H1 (cell line): ENCODE data around the gene MYH10. TPM values are rescaled to one million over a fixed set of nuclear protein-coding genes. Genes with fewer than 3 reads are reported as not detected.

Experiments used
- CTCF ChIA-PET: fragments of 300-600 bp; sonication (Branson Sonifier 250); formaldehyde crosslinking; loops from one replicate; lab custom pipeline; 2021; ENCODE audit not compliant: partially characterized antibody; lab: Charles Lee
- POLR2A ChIA-PET: fragments of 300-600 bp; sonication (Branson Sonifier 250); formaldehyde crosslinking; loops from one replicate; lab custom pipeline; 2021; ENCODE audit warnings: inconsistent platforms; ENCODE audit not compliant: partially characterized antibody; lab: Charles Lee
- DNase-seq, 2 experiments: peaks; one replicate each; pipeline versions ENCODE4 v3.0.0 to v3.0.0-alpha.2; 2010 to 2022; ENCODE audit warnings: low spot score in 2 of 2, low read depth in 1 of 2, mixed read lengths in 1 of 2
- FAIRE-seq: peaks from 2 replicates; lab custom pipeline; 2011; peaks lifted over from hg19 to GRCh38; lab: Jason Lieb, UNC
- H2AFZ ChIP-seq: 2 replicates; pipeline ENCODE4 v1.8.1; 2012; ENCODE audit warnings: low read length, inconsistent platforms
- H2AK5ac ChIP-seq: 2 replicates; pipeline ENCODE4 v1.6.1; 2013; ENCODE audit warnings: low read depth, low read length
- H2BK120ac ChIP-seq: replicated peaks from 2 replicates; pipeline ENCODE3; 2013; ENCODE audit warnings: low read depth, low read length, inconsistent platforms
- H2BK12ac ChIP-seq: 2 replicates; pipeline ENCODE4 v1.6.1; 2013; ENCODE audit warnings: low read depth, low read length
- H2BK15ac ChIP-seq: 2 replicates; pipeline ENCODE4 v1.6.1; 2013; ENCODE audit warnings: low read length
- H2BK20ac ChIP-seq: 2 replicates; pipeline ENCODE4 v1.6.1; 2013; ENCODE audit warnings: low read length
- H2BK5ac ChIP-seq: 2 replicates; pipeline ENCODE4 v1.6.1; 2013; ENCODE audit warnings: low read depth, low read length
- H3K14ac ChIP-seq: 2 replicates; pipeline ENCODE4 v1.6.1; 2013; ENCODE audit warnings: inconsistent platforms; ENCODE audit not compliant: insufficient read length
- H3K18ac ChIP-seq: 2 replicates; pipeline ENCODE4 v1.6.1; 2013; ENCODE audit warnings: low read length; ENCODE audit errors: extremely low read depth
- H3K23ac ChIP-seq: 2 replicates; pipeline ENCODE4 v1.6.1; 2013; ENCODE audit warnings: inconsistent platforms; ENCODE audit not compliant: insufficient read length
- H3K23me2 ChIP-seq: 2 replicates; pipeline ENCODE4 v1.6.1; 2013; ENCODE audit warnings: low read depth, low read length
- H3K27ac ChIP-seq: 2 replicates; pipeline ENCODE4 v1.6.1; 2011; ENCODE audit warnings: low read depth, low read length, inconsistent platforms
- H3K27me3 ChIP-seq, 4 experiments: replicated peaks in 1 of 4; 1 replicate in 1 of 4; 2 replicates in 3 of 4; pipeline versions ENCODE4 v1.6.1 to v1.8.1; 2011 to 2013; ENCODE audit warnings: low read length in 3 of 4, mild to moderate bottlenecking in 3 of 4, inconsistent platforms in 2 of 4, mixed read lengths in 2 of 4, moderate library complexity in 1 of 4; ENCODE audit not compliant: control insufficient read depth in 3 of 4, insufficient read depth in 3 of 4; ENCODE audit errors: extremely low read depth in 1 of 4
- H3K36me3 ChIP-seq, 4 experiments: 2 replicates each; pipeline versions ENCODE4 v1.6.1 to v1.8.1; 2011 to 2013; ENCODE audit warnings: mild to moderate bottlenecking in 4 of 4, low read length in 3 of 4, moderate library complexity in 2 of 4, control low read depth in 1 of 4, inconsistent platforms in 1 of 4; ENCODE audit not compliant: insufficient read depth in 4 of 4, control insufficient read depth in 2 of 4
- H3K4ac ChIP-seq: replicated peaks from 2 replicates; pipeline ENCODE3; 2013; ENCODE audit warnings: low read length, low read depth, mixed read lengths, inconsistent platforms; ENCODE audit not compliant: insufficient read length
- H3K4me1 ChIP-seq, 4 experiments: replicated peaks in 1 of 4; 1 replicate in 1 of 4; 2 replicates in 3 of 4; pipeline versions ENCODE4 v1.6.1 to v1.8.1; 2011 to 2013; ENCODE audit warnings: low read length in 3 of 4, inconsistent platforms in 2 of 4, mixed read lengths in 1 of 4; ENCODE audit not compliant: insufficient read depth in 4 of 4, control insufficient read depth in 3 of 4
- H3K4me2 ChIP-seq, 2 experiments: 2 replicates each; pipeline versions ENCODE4 v1.6.1 to v1.8.1; 2011 to 2013; ENCODE audit warnings: low read depth in 2 of 2, low read length in 2 of 2, control low read depth in 1 of 2, inconsistent platforms in 1 of 2, mild to moderate bottlenecking in 1 of 2; ENCODE audit not compliant: insufficient read depth in 1 of 2
- H3K4me3 ChIP-seq, 4 experiments: fragments of 200-600, 300-600 bp in 1 of 4; sonication (generic), shearing (Covaris generic), sonication (Bioruptor Twin) in 1 of 4; 2 replicates each; pipeline versions ENCODE4 v1.5.1 to v1.8.1; 2011 to 2016; ENCODE audit warnings: low read length in 4 of 4, low read depth in 3 of 4, control low read depth in 2 of 4, inconsistent platforms in 2 of 4, mild to moderate bottlenecking in 2 of 4, mixed read lengths in 1 of 4, moderate library complexity in 1 of 4; ENCODE audit not compliant: insufficient read depth in 2 of 4; ENCODE audit errors: extremely low read depth in 1 of 4
- H3K56ac ChIP-seq: replicated peaks from 2 replicates; pipeline ENCODE3; 2013; ENCODE audit warnings: low read depth, mild to moderate bottlenecking, mixed read lengths, low read length, inconsistent platforms; ENCODE audit not compliant: insufficient read length
- H3K79me1 ChIP-seq: 2 replicates; pipeline ENCODE4 v1.6.1; 2013; ENCODE audit warnings: low read depth, low read length, control low read depth
- H3K79me2 ChIP-seq, 2 experiments: 2 replicates each; pipeline versions ENCODE4 v1.6.1 to v1.8.1; 2012 to 2013; ENCODE audit warnings: low read length in 2 of 2, mild to moderate bottlenecking in 2 of 2, inconsistent platforms in 1 of 2; ENCODE audit not compliant: insufficient read depth in 2 of 2, control insufficient read depth in 1 of 2
- H3K9ac ChIP-seq, 4 experiments: replicated peaks in 1 of 4; 1 replicate in 1 of 4; 2 replicates in 3 of 4; pipeline versions ENCODE4 v1.6.1 to v1.8.1; 2011 to 2013; ENCODE audit warnings: low read depth in 3 of 4, low read length in 3 of 4, control low read depth in 2 of 4, mild to moderate bottlenecking in 2 of 4, moderate library complexity in 2 of 4, inconsistent platforms in 1 of 4; ENCODE audit errors: extremely low read depth in 1 of 4
- H3K9me3 ChIP-seq, 2 experiments: 2 replicates each; pipeline versions ENCODE4 v1.6.1 to v1.8.1; 2012 to 2013; ENCODE audit warnings: mild to moderate bottlenecking in 2 of 2, moderate library complexity in 2 of 2, control low read depth in 1 of 2, inconsistent platforms in 1 of 2, low read depth in 1 of 2, low read length in 1 of 2, mixed read lengths in 1 of 2; ENCODE audit not compliant: insufficient read depth in 2 of 2
- H4K20me1 ChIP-seq, 2 experiments: replicated peaks in 1 of 2; 2 replicates each; pipeline versions ENCODE3 to v1.8.1; 2011 to 2013; ENCODE audit warnings: inconsistent platforms in 2 of 2, low read length in 2 of 2, mild to moderate bottlenecking in 1 of 2; ENCODE audit not compliant: insufficient read depth in 2 of 2, control insufficient read depth in 1 of 2
- H4K5ac ChIP-seq: 2 replicates; pipeline ENCODE4 v1.6.1; 2013; ENCODE audit warnings: low read length, low read depth, mixed read lengths, inconsistent platforms; ENCODE audit not compliant: insufficient read length
- H4K8ac ChIP-seq: 2 replicates; pipeline ENCODE4 v1.8.0; 2013; ENCODE audit warnings: mild to moderate bottlenecking, moderate library complexity, low read length, inconsistent platforms; ENCODE audit not compliant: insufficient read depth; ENCODE audit errors: extremely low read depth
- H4K91ac ChIP-seq: replicated peaks from 2 replicates; pipeline ENCODE3; 2013; ENCODE audit warnings: low read length, mixed read lengths, inconsistent platforms; ENCODE audit not compliant: insufficient read length
- PHF8 ChIP-seq: fragments of 200-600 bp; sonication (generic); conservative IDR thresholded peaks from 2 replicates; pipeline ENCODE4 v1.7.1; 2012; ENCODE audit warnings: low read depth, mild to moderate bottlenecking, inconsistent platforms, low read length, moderate library complexity
- POLR2AphosphoS5 ChIP-seq: IDR thresholded peaks from 2 replicates; pipeline ENCODE4 v1.6.1; 2011; ENCODE audit warnings: low read depth, low read length
- SP2 ChIP-seq: IDR thresholded peaks from 2 replicates; pipeline ENCODE4 v1.6.1; 2012; ENCODE audit warnings: mild to moderate bottlenecking, low read length, inconsistent platforms
- WGBS, 2 experiments: shearing (Covaris generic) in 1 of 2; methylation state at CpG; one replicate each; pipeline versions ENCODE4 v1.1.6 to v1.1.7; 2013 to 2015; ENCODE audit warnings: low lambda C conversion rate in 2 of 2, mixed read lengths in 2 of 2, inconsistent platforms in 1 of 2, low coverage in 1 of 2, missing lambda C conversion rate in 1 of 2; ENCODE audit not compliant: insufficient replicate concordance in 2 of 2, insufficient coverage in 1 of 2, insufficient read length in 1 of 2; ENCODE audit errors: extremely low coverage in 1 of 2, missing lambda C conversion rate in 1 of 2; 5-methylcytosine and 5-hydroxymethylcytosine counted together
- polyA plus RNA-seq, 7 experiments: library from polyadenylated mRNA; depleted of rRNA in 3 of 7; stranded (reverse) in 5 of 7; unstranded in 2 of 7; fragments of >200 nt in 5 of 7; fragments of 200-250 nt in 2 of 7; gene quantifications; 1 replicate in 5 of 7; 2 replicates in 1 of 7; 4 replicates in 1 of 7; pipeline versions ENCODE4 v1.2.1 to v1.2.3, GENCODE V29; 2011 to 2013; ENCODE audit warnings: missing spikeins in 2 of 7, mixed read lengths in 2 of 7
- total RNA-seq: library from RNA; stranded (reverse); fragmentation: NEBNext Ultra II Directional; extraction: Animal tissue kit (Norgen Biotek cat#: 25700); gene quantifications from 2 replicates; pipeline ENCODE4 v1.2.1, GENCODE V29; 2021

The MYH10 gene
- total and polyA plus RNA-seq, 2 of the 8 experiments (the other 6 are each of a cell fraction or from before 2014, with no cell fraction given) = 64.1 to 289 TPM

- 87% methylated on average over 6 of the region's 6 CpGs; no CpG with 5 or more reads in 1 of the 2 experiments for WGBS, 2 experiments
- CTCF ChIA-PET = interaction anchor here (1.7 to 2.0 kb wide), 2 partner anchors 14 to 21 kb away, joined by 4 read pairs; no protein-coding TSS in a partner anchor
- no peak overlapping the region for H2BK15ac ChIP-seq
- no peak overlapping the region for H3K14ac ChIP-seq
- no peak overlapping the region for H4K5ac ChIP-seq
- no peaks in the 10 kb centered on the region for H3K9me3 ChIP-seq
- no peak overlapping the region for H3K27ac ChIP-seq
- no peak overlapping the region for H2BK5ac ChIP-seq
- no peak overlapping the region for H4K91ac ChIP-seq
- no peaks in the 10 kb centered on the region for H3K23me2 ChIP-seq
- no peak overlapping the region for H2AFZ ChIP-seq
- H3K79me1 ChIP-seq = no peaks in the 10 kb centered on the region; the same call in 1 of the 2 replicates
- H3K79me2 ChIP-seq = no peaks in the 10 kb centered on the region
- H2BK12ac ChIP-seq = no peak overlapping the region
- H3K18ac ChIP-seq = no peak overlapping the region
- peaks cover 62 to 86% (median 78%) of the 10 kb centered on the region in 4 experiments for H3K36me3 ChIP-seq
- H3K9ac ChIP-seq = no peak overlapping the region
- FAIRE-seq (no peak), DNase-seq (no peak)
- H3K4me2 ChIP-seq = no peak overlapping the region
- TF ChIP-seq POLR2AphosphoS5 (0 out of 2 replicates have a peak, but pooled peaks have one; percentile 13), PHF8 (no peak), SP2 (no peak)
- no peak overlapping the region for H4K8ac ChIP-seq
- no peaks in the 10 kb centered on the region for H3K27me3 ChIP-seq
- H3K56ac ChIP-seq = no peak overlapping the region
- no peak overlapping the region for H2AK5ac ChIP-seq
- no peak overlapping the region for H2BK20ac ChIP-seq
- POLR2A ChIA-PET = no interaction called here
- H3K4ac ChIP-seq = no peak overlapping the region
- H3K4me1 ChIP-seq = no peaks in the 10 kb centered on the region
- H3K4me3 ChIP-seq = no peak overlapping the region
- no peak overlapping the region for H3K23ac ChIP-seq
- H4K20me1 ChIP-seq = peaks cover 4 to 8% of the 10 kb centered on the region in 2 experiments
- H2BK120ac ChIP-seq = no peak overlapping the region
These were observed 128.4 kb downstream of the MYH10 start for GRCh38 chr17:8502126-8502525.
